HEK293 (cell line): ENCODE measurements around the gene CNKSR3.
A peak's percentile ranks its signal among the peaks of the same experiment; 100 is the strongest.

Source experiments
- CTCF ChIA-PET: fragments of 350-600 bp; formaldehyde crosslinking; extraction: SDS; loops from one replicate; lab custom pipeline; 2021; ENCODE audit warnings: antibody characterized with exemption; lab: Yijun Ruan, JAX
- POLR2A ChIA-PET: fragments of 300-600 bp; formaldehyde crosslinking; extraction: SDS; loops from one replicate; lab custom pipeline; 2020; ENCODE audit warnings: antibody characterized with exemption, inconsistent platforms; lab: Yijun Ruan, JAX
- H3K27ac ChIP-seq: fragments of 200-500 bp; sonication (Bioruptor generic); 2 replicates; pipeline ENCODE4 v1.5.1; 2014; ENCODE audit warnings: low read depth, low read length, control low read depth, inconsistent platforms; ENCODE audit errors: extremely low read depth
- H3K36me3 ChIP-seq, 2 experiments: fragments of 200-500 bp in 1 of 2; sonication (Bioruptor generic) in 1 of 2; 1 replicate in 1 of 2; 2 replicates in 1 of 2; pipeline ENCODE4 v1.5.1; 2014 to 2017; ENCODE audit warnings: inconsistent platforms in 2 of 2, low read length in 2 of 2; ENCODE audit not compliant: control insufficient read depth in 2 of 2, insufficient read depth in 1 of 2
- H3K4me1 ChIP-seq: fragments of 200-500 bp; sonication (Bioruptor generic); 2 replicates; pipeline ENCODE4 v1.5.1; 2014; ENCODE audit warnings: mild to moderate bottlenecking, low read length, inconsistent platforms; ENCODE audit not compliant: control insufficient read depth, insufficient read depth
- H3K4me3 ChIP-seq: 2 replicates; pipeline ENCODE4 v1.5.1; 2011; ENCODE audit warnings: low read depth, mild to moderate bottlenecking, control low read depth, low read length, moderate library complexity
- H3K9me3 ChIP-seq: fragments of 200-500 bp; sonication (Bioruptor generic); 2 replicates; pipeline ENCODE4 v1.5.1; 2014; ENCODE audit warnings: low read depth, low read length, inconsistent platforms; ENCODE audit not compliant: control insufficient read depth, insufficient read depth
- GLIS1 ChIP-seq: fragments of 450-650 bp; formaldehyde crosslinking; IDR thresholded peaks from 2 replicates; pipeline ENCODE4 v1.5.1; 2016; ENCODE audit warnings: missing biosample characterization, missing genetic modification characterization
- HOXD13 ChIP-seq: sonication (generic); formaldehyde crosslinking; IDR thresholded peaks from 2 replicates; pipeline ENCODE4 v1.8.0; 2022; ENCODE audit warnings: missing genetic modification reagents, borderline replicate concordance
- KLF8 ChIP-seq: fragments of 450-650 bp; formaldehyde crosslinking; IDR thresholded peaks from 2 replicates; pipeline ENCODE4 v1.5.1; 2016; ENCODE audit warnings: missing biosample characterization, missing genetic modification characterization
- ZBTB17 ChIP-seq: fragments of 450-650 bp; formaldehyde crosslinking; IDR thresholded peaks from 2 replicates; pipeline ENCODE4 v1.5.1; 2016; ENCODE audit warnings: missing biosample characterization, missing genetic modification characterization
- ZEB2 ChIP-seq: fragments of 450-650 bp; formaldehyde crosslinking; IDR thresholded peaks from 2 replicates; pipeline ENCODE4 v1.5.1; 2016; ENCODE audit warnings: missing biosample characterization, missing genetic modification characterization
- ZFP41 ChIP-seq: fragments of 450-650 bp; formaldehyde crosslinking; IDR thresholded peaks from 2 replicates; pipeline ENCODE4 v1.5.1; 2016; ENCODE audit warnings: missing biosample characterization, missing genetic modification characterization, borderline replicate concordance
- ZNF223 ChIP-seq: fragments of 450-650 bp; formaldehyde crosslinking; IDR thresholded peaks from 2 replicates; pipeline ENCODE4 v1.5.1; 2016; ENCODE audit warnings: missing biosample characterization, missing genetic modification characterization
- ZNF248 ChIP-seq: fragments of 450-650 bp; formaldehyde crosslinking; IDR thresholded peaks from 2 replicates; pipeline ENCODE4 v1.5.1; 2017; ENCODE audit warnings: missing biosample characterization, missing genetic modification characterization
- ZNF274 ChIP-seq, 2 experiments: fragments of 200-500 bp in 1 of 2; fragments of 450-650 bp in 1 of 2; sonication (Bioruptor generic) in 1 of 2; formaldehyde crosslinking in 1 of 2; IDR thresholded peaks; 2 replicates each; pipeline versions ENCODE4 v1.5.1 to v1.6.1; 2014 to 2016; ENCODE audit warnings: borderline replicate concordance in 1 of 2, inconsistent platforms in 1 of 2, low read length in 1 of 2, missing biosample characterization in 1 of 2, missing genetic modification characterization in 1 of 2
- ZNF404 ChIP-seq: fragments of 450-650 bp; formaldehyde crosslinking; IDR thresholded peaks from 2 replicates; pipeline ENCODE4 v1.5.1; 2017; ENCODE audit warnings: missing biosample characterization, missing genetic modification characterization
- ZNF473 ChIP-seq: fragments of 450-650 bp; formaldehyde crosslinking; IDR thresholded peaks from 2 replicates; pipeline ENCODE4 v1.5.1; 2017; ENCODE audit warnings: missing biosample characterization, missing genetic modification characterization
- ZNF558 ChIP-seq: fragments of 450-650 bp; formaldehyde crosslinking; IDR thresholded peaks from 2 replicates; pipeline ENCODE4 v1.5.1; 2016; ENCODE audit warnings: missing biosample characterization, missing genetic modification characterization
- ZNF596 ChIP-seq: fragments of 450-650 bp; IDR thresholded peaks from 2 replicates; pipeline ENCODE4 v1.5.0; 2018; ENCODE audit warnings: missing biosample characterization, mild to moderate bottlenecking, missing genetic modification characterization, moderate library complexity
- ZNF626 ChIP-seq: fragments of 450-650 bp; sonication (Bioruptor Pico); formaldehyde crosslinking; IDR thresholded peaks from 2 replicates; pipeline ENCODE4 v1.5.1; 2018; ENCODE audit warnings: missing biosample characterization, missing genetic modification characterization, inconsistent platforms
- ZNF768 ChIP-seq: fragments of 450-650 bp; formaldehyde crosslinking; IDR thresholded peaks from 2 replicates; pipeline ENCODE4 v1.5.1; 2018; ENCODE audit warnings: missing biosample characterization, mild to moderate bottlenecking, missing genetic modification characterization
- ZNF830 ChIP-seq: fragments of 450-650 bp; IDR thresholded peaks from 2 replicates; pipeline ENCODE4 v1.5.0; 2018; ENCODE audit warnings: missing biosample characterization, missing genetic modification characterization, low read depth, mild to moderate bottlenecking, moderate library complexity
- TF ChIP-seq, protein P1 (sequence below): fragments of 450-650 bp; formaldehyde crosslinking; IDR thresholded peaks from 2 replicates; pipeline ENCODE4 v1.5.1; 2016; ENCODE audit warnings: missing biosample characterization, missing genetic modification characterization
- TF ChIP-seq, protein P2 (sequence below): fragments of 450-650 bp; formaldehyde crosslinking; IDR thresholded peaks from 2 replicates; pipeline ENCODE4 v1.5.1; 2016; ENCODE audit warnings: missing biosample characterization, missing genetic modification characterization
- TF ChIP-seq, protein P3 (sequence below): fragments of 450-650 bp; formaldehyde crosslinking; IDR thresholded peaks from 2 replicates; pipeline ENCODE4 v1.5.1; 2016; ENCODE audit warnings: missing biosample characterization, missing genetic modification characterization, borderline replicate concordance
- TF ChIP-seq, protein P4 (sequence below): fragments of 450-650 bp; formaldehyde crosslinking; IDR thresholded peaks from 2 replicates; pipeline ENCODE4 v1.5.1; 2016; ENCODE audit warnings: missing biosample characterization, missing genetic modification characterization
- TF ChIP-seq, protein P5 (sequence below): fragments of 450-650 bp; formaldehyde crosslinking; IDR thresholded peaks from 2 replicates; pipeline ENCODE4 v1.5.1; 2017; ENCODE audit warnings: missing biosample characterization, missing genetic modification characterization
- TF ChIP-seq, protein P6 (sequence below): IDR thresholded peaks from 2 replicates; pipeline ENCODE4 v1.6.1; 2011; ENCODE audit warnings: mild to moderate bottlenecking, low read depth, low read length, borderline replicate concordance
- TF ChIP-seq, protein P7 (sequence below): fragments of 450-650 bp; formaldehyde crosslinking; IDR thresholded peaks from 2 replicates; pipeline ENCODE4 v1.5.1; 2016; ENCODE audit warnings: missing biosample characterization, missing genetic modification characterization

CNKSR3 gene

DNA sequence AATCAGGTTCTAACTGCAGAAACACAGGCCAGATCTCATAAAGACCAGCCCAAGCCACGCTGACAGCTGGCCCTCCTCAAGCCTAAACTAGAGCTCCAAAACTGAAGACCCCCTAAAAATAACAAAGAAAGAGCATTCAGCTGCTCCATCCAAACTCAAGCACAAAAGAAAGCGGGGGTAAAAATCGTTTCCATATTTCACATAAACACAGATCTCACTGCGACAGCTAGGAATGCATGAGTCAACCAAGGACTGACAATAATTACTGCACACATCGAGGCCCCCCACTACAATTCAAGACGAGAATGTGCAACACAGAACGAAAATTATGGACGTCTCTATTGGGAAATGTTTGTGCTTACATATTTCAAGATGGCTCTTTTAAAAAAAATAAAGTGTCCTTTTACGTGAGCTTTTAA, 31.1 kb downstream of the CNKSR3 start:
- Histone ChIP-seq H3K27ac (no peak overlapping the region), H3K4me3 (peak overlapping the region; percentile 23), H3K9me3 (no peaks in the 10 kb centered on the region), H3K4me1 (peaks cover 32% of the 10 kb centered on the region), H3K36me3 (no peaks in the 10 kb centered on the region)
- ChIA-PET POLR2A (interaction anchor here (0.6 kb wide), 2 partner anchors 16 to 31 kb away, joined by 4 to 5 read pairs; partner anchors contain the start of gene CNKSR3), CTCF (interaction anchor here (0.6 to 3.2 kb wide), 6 partner anchors 12 to 202 kb away, joined by 3 to 14 read pairs (median 4); no protein-coding TSS in a partner anchor)
- TF ChIP-seq ZNF558 (tag by site-specific recombination) (no peak), ZNF473 (tag by site-specific recombination) (no peak), ZNF768 (tag by site-specific recombination) (no peak), ZNF223 (tag by site-specific recombination) (no peak), ZFP41 (tag by site-specific recombination) (no peak), KLF8 (tag by site-specific recombination) (no peak), ZNF248 (tag by site-specific recombination) (no peak), GLIS1 (peak; percentile 52), HOXD13 (CRISPR knock-in tag) (no peak), ZEB2 (tag by site-specific recombination) (0 out of 2 replicates have a peak, but pooled peaks have one; percentile 38), ZNF596 (no peak), ZNF626 (tag by site-specific recombination) (no peak), ZNF274 (IDR thresholded peaks at IDR 0.05; ENCODE audit: low read length) (no peak), ZNF274 (tag by site-specific recombination; IDR thresholded peaks at IDR 0.05; ENCODE audit: borderline replicate concordance) (no peak), ZNF404 (no peak), ZBTB17 (tag by site-specific recombination) (peak; percentile 34; the same call in 1 of the 2 replicates), ZNF830 (tag by site-specific recombination) (no peak)
- TF ChIP-seq, protein P1, sequence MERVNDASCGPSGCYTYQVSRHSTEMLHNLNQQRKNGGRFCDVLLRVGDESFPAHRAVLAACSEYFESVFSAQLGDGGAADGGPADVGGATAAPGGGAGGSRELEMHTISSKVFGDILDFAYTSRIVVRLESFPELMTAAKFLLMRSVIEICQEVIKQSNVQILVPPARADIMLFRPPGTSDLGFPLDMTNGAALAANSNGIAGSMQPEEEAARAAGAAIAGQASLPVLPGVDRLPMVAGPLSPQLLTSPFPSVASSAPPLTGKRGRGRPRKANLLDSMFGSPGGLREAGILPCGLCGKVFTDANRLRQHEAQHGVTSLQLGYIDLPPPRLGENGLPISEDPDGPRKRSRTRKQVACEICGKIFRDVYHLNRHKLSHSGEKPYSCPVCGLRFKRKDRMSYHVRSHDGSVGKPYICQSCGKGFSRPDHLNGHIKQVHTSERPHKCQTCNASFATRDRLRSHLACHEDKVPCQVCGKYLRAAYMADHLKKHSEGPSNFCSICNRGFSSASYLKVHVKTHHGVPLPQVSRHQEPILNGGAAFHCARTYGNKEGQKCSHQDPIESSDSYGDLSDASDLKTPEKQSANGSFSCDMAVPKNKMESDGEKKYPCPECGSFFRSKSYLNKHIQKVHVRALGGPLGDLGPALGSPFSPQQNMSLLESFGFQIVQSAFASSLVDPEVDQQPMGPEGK (tag by site-specific recombination): 0 out of 2 replicates have a peak, but pooled peaks have one; percentile 43
- TF ChIP-seq, protein P2, sequence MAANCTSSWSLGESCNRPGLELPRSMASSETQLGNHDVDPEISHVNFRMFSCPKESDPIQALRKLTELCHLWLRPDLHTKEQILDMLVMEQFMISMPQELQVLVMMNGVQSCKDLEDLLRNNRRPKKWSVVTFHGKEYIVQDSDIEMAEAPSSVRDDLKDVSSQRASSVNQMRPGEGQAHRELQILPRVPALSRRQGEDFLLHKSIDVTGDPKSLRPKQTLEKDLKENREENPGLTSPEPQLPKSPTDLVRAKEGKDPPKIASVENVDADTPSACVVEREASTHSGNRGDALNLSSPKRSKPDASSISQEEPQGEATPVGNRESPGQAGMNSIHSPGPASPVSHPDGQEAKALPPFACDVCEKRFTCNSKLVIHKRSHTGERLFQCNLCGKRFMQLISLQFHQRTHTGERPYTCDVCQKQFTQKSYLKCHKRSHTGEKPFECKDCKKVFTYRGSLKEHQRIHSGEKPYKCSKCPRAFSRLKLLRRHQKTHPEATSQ (tag by site-specific recombination): no peak
- TF ChIP-seq, protein P3, sequence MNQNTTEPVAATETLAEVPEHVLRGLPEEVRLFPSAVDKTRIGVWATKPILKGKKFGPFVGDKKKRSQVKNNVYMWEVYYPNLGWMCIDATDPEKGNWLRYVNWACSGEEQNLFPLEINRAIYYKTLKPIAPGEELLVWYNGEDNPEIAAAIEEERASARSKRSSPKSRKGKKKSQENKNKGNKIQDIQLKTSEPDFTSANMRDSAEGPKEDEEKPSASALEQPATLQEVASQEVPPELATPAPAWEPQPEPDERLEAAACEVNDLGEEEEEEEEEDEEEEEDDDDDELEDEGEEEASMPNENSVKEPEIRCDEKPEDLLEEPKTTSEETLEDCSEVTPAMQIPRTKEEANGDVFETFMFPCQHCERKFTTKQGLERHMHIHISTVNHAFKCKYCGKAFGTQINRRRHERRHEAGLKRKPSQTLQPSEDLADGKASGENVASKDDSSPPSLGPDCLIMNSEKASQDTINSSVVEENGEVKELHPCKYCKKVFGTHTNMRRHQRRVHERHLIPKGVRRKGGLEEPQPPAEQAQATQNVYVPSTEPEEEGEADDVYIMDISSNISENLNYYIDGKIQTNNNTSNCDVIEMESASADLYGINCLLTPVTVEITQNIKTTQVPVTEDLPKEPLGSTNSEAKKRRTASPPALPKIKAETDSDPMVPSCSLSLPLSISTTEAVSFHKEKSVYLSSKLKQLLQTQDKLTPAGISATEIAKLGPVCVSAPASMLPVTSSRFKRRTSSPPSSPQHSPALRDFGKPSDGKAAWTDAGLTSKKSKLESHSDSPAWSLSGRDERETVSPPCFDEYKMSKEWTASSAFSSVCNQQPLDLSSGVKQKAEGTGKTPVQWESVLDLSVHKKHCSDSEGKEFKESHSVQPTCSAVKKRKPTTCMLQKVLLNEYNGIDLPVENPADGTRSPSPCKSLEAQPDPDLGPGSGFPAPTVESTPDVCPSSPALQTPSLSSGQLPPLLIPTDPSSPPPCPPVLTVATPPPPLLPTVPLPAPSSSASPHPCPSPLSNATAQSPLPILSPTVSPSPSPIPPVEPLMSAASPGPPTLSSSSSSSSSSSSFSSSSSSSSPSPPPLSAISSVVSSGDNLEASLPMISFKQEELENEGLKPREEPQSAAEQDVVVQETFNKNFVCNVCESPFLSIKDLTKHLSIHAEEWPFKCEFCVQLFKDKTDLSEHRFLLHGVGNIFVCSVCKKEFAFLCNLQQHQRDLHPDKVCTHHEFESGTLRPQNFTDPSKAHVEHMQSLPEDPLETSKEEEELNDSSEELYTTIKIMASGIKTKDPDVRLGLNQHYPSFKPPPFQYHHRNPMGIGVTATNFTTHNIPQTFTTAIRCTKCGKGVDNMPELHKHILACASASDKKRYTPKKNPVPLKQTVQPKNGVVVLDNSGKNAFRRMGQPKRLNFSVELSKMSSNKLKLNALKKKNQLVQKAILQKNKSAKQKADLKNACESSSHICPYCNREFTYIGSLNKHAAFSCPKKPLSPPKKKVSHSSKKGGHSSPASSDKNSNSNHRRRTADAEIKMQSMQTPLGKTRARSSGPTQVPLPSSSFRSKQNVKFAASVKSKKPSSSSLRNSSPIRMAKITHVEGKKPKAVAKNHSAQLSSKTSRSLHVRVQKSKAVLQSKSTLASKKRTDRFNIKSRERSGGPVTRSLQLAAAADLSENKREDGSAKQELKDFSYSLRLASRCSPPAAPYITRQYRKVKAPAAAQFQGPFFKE (tag by site-specific recombination): no peak
- TF ChIP-seq, protein P4, sequence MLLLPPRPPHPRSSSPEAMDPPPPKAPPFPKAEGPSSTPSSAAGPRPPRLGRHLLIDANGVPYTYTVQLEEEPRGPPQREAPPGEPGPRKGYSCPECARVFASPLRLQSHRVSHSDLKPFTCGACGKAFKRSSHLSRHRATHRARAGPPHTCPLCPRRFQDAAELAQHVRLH (tag by site-specific recombination): no peak
- TF ChIP-seq, protein P5, sequence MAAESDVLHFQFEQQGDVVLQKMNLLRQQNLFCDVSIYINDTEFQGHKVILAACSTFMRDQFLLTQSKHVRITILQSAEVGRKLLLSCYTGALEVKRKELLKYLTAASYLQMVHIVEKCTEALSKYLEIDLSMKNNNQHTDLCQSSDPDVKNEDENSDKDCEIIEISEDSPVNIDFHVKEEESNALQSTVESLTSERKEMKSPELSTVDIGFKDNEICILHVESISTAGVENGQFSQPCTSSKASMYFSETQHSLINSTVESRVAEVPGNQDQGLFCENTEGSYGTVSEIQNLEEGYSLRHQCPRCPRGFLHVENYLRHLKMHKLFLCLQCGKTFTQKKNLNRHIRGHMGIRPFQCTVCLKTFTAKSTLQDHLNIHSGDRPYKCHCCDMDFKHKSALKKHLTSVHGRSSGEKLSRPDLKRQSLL (tag by site-specific recombination): no peak
- TF ChIP-seq, protein P6, sequence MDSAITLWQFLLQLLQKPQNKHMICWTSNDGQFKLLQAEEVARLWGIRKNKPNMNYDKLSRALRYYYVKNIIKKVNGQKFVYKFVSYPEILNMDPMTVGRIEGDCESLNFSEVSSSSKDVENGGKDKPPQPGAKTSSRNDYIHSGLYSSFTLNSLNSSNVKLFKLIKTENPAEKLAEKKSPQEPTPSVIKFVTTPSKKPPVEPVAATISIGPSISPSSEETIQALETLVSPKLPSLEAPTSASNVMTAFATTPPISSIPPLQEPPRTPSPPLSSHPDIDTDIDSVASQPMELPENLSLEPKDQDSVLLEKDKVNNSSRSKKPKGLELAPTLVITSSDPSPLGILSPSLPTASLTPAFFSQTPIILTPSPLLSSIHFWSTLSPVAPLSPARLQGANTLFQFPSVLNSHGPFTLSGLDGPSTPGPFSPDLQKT: no peak
- TF ChIP-seq, protein P7, sequence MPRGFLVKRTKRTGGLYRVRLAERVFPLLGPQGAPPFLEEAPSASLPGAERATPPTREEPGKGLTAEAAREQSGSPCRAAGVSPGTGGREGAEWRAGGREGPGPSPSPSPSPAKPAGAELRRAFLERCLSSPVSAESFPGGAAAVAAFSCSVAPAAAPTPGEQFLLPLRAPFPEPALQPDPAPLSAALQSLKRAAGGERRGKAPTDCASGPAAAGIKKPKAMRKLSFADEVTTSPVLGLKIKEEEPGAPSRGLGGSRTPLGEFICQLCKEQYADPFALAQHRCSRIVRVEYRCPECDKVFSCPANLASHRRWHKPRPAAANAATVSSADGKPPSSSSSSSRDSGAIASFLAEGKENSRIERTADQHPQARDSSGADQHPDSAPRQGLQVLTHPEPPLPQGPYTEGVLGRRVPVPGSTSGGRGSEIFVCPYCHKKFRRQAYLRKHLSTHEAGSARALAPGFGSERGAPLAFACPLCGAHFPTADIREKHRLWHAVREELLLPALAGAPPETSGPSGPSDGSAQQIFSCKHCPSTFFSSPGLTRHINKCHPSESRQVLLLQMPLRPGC (tag by site-specific recombination): no peak
